ENCODE measurements around the gene ZNF862. TPM values are rescaled to one million over a fixed set of nuclear protein-coding genes. Genes with fewer than 3 reads are reported as not detected.

Gene ZNF862
- total RNA-seq, 1 experiment from 2014 or later: 9.2 TPM

GRCh38 chr7:149803551-149804074 is 34.6 kb upstream of the ZNF862 start:
- Histone ChIP-seq H3K9ac (ENCODE audit: low read length) (no peak overlapping the region), H4K20me1 (ENCODE audit: insufficient read depth, low read depth, low read length) (no peaks in the 10 kb centered on the region), H3K27ac (ENCODE audit: low read length) (no peak overlapping the region), H2AFZ (ENCODE audit: low read length) (no peak overlapping the region), H3K9me3 (ENCODE audit: low read length) (no peaks in the 10 kb centered on the region), H3K4me2 (ENCODE audit: low read depth, low read length, poor library complexity, severe bottlenecking) (no peak overlapping the region), H3K9me2 (replicated peaks; ENCODE audit: insufficient read depth, low read length) (no peaks in the 10 kb centered on the region), H3K4me3 (ENCODE audit: low read length) (no peak overlapping the region), H3K79me2 (ENCODE audit: low read length) (no peaks in the 10 kb centered on the region), H3K27me3 (ENCODE audit: low read length) (no peaks in the 10 kb centered on the region), H3K4me1 (ENCODE audit: low read length) (no peaks in the 10 kb centered on the region), H3K36me3 (ENCODE audit: insufficient read depth, low read length) (no peaks in the 10 kb centered on the region)
- no peak for DNase-seq

DNA sequence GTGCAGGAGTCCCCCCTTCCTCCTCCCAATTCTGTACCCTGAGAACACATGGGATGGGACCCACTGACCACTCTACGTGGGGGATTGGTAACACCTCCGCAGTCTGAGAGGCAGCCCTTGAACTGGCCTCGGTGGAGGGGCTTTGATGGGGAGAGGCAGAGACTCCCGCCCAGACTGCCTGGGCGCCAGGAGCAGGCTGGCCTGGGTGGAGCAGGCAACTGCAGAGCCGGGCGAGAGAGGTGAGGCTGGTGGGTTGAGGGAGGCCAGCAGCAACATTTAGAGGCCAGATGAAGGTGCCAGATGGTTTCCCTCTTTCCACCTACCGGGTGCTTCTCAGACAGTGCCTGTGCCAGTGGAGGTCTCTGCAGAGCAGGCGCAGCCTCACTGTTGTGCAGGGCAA is 34.1 kb upstream of the ZNF862 start:
- no peak overlapping the region for H3K4me3 ChIP-seq (ENCODE audit: low read length)

DNA sequence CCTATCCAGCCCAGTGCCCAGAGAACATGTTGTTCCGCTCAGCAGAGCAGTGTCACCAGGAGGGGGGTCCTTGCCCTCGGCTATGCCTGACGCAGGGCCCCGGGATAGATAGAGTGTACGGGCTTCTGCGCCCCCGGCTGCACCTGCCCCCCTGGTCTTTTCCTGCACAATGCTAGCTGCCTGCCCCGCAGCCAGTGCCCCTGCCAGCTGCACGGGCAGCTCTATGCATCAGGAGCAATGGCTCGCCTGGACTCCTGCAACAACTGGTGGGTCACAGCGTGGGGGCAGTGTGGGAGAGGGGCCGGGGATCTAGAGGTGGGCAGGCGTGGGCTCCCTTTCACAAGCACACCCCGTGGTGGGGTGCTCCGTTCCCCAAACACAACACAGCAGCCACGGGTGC is 31.4 kb upstream of the ZNF862 start:
- Histone ChIP-seq H3K79me2 (ENCODE audit: low read length) (no peaks in the 10 kb centered on the region), H3K9me3 (ENCODE audit: low read length) (no peaks in the 10 kb centered on the region), H3K36me3 (ENCODE audit: insufficient read depth, low read length) (no peaks in the 10 kb centered on the region), H2AFZ (ENCODE audit: low read length) (no peak overlapping the region), H3K9me2 (replicated peaks; ENCODE audit: insufficient read depth, low read length) (no peaks in the 10 kb centered on the region), H3K4me2 (ENCODE audit: low read depth, low read length, poor library complexity, severe bottlenecking) (no peak overlapping the region), H3K9ac (ENCODE audit: low read length) (no peak overlapping the region), H3K27me3 (ENCODE audit: low read length) (no peaks in the 10 kb centered on the region), H3K27ac (ENCODE audit: low read length) (no peak overlapping the region), H3K4me1 (ENCODE audit: low read length) (no peaks in the 10 kb centered on the region), H4K20me1 (ENCODE audit: insufficient read depth, low read depth, low read length) (no peaks in the 10 kb centered on the region), H3K4me3 (ENCODE audit: low read length) (no peak overlapping the region)
- no peak for DNase-seq

More for the DNA sequence above, 34.1 kb upstream of the ZNF862 start:
- H3K27me3 ChIP-seq (ENCODE audit: low read length): no peaks in the 10 kb centered on the region
- H3K9ac ChIP-seq (ENCODE audit: low read length): no peak overlapping the region
- H2AFZ ChIP-seq (ENCODE audit: low read length): no peak overlapping the region
- DNase-seq: no peak
- H3K27ac ChIP-seq (ENCODE audit: low read length): no peak overlapping the region
- no peaks in the 10 kb centered on the region for H3K79me2 ChIP-seq (ENCODE audit: low read length)
- no peaks in the 10 kb centered on the region for H4K20me1 ChIP-seq (ENCODE audit: insufficient read depth, low read depth, low read length)
- H3K36me3 ChIP-seq (ENCODE audit: insufficient read depth, low read length): no peaks in the 10 kb centered on the region
- H3K9me3 ChIP-seq (ENCODE audit: low read length): no peaks in the 10 kb centered on the region
- no peaks in the 10 kb centered on the region for H3K9me2 ChIP-seq (replicated peaks; ENCODE audit: insufficient read depth, low read length)
- no peak overlapping the region for H3K4me2 ChIP-seq (ENCODE audit: low read depth, low read length, poor library complexity, severe bottlenecking)
- no peaks in the 10 kb centered on the region for H3K4me1 ChIP-seq (ENCODE audit: low read length)

GRCh38 chr7:149808311-149808710 is 29.9 kb upstream of the ZNF862 start:
- Histone ChIP-seq H3K4me2 (ENCODE audit: low read depth, low read length, poor library complexity, severe bottlenecking) (no peak overlapping the region), H3K9me2 (replicated peaks; ENCODE audit: insufficient read depth, low read length) (no peaks in the 10 kb centered on the region), H2AFZ (ENCODE audit: low read length) (no peak overlapping the region), H3K36me3 (ENCODE audit: insufficient read depth, low read length) (no peaks in the 10 kb centered on the region), H3K27me3 (ENCODE audit: low read length) (no peaks in the 10 kb centered on the region), H3K4me3 (ENCODE audit: low read length) (no peak overlapping the region), H3K79me2 (ENCODE audit: low read length) (no peaks in the 10 kb centered on the region), H3K9me3 (ENCODE audit: low read length) (no peaks in the 10 kb centered on the region), H3K9ac (ENCODE audit: low read length) (no peak overlapping the region), H3K4me1 (ENCODE audit: low read length) (no peaks in the 10 kb centered on the region), H4K20me1 (ENCODE audit: insufficient read depth, low read depth, low read length) (no peaks in the 10 kb centered on the region), H3K27ac (ENCODE audit: low read length) (no peak overlapping the region)
- no peak for DNase-seq

DNA sequence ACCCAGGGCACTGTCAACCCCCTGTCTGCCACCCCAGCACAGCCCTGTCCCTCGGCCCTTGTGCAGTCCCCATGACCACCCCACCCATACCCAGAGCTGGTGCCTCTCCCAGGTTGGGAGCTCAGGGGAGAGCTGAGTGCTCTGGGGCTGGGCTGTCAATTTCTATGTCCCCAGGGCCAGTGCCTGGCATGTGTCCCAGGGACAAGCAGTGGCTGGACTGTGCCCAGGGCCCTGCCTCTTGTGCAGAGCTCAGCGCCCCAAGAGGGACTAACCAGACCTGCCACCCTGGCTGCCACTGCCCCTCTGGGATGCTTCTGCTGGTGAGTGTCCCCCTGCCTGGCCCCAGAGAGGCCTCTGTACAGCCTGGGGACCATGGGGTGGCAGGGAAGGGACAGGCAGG is 29.0 kb upstream of the ZNF862 start:
- no peak for DNase-seq
- H4K20me1 ChIP-seq (ENCODE audit: insufficient read depth, low read depth, low read length): no peaks in the 10 kb centered on the region
- H3K9ac ChIP-seq (ENCODE audit: low read length): no peak overlapping the region
- H2AFZ ChIP-seq (ENCODE audit: low read length): no peak overlapping the region
- H3K9me3 ChIP-seq (ENCODE audit: low read length): no peaks in the 10 kb centered on the region
- no peaks in the 10 kb centered on the region for H3K4me1 ChIP-seq (ENCODE audit: low read length)
- no peak overlapping the region for H3K27ac ChIP-seq (ENCODE audit: low read length)
- no peak overlapping the region for H3K4me3 ChIP-seq (ENCODE audit: low read length)
- H3K36me3 ChIP-seq (ENCODE audit: insufficient read depth, low read length): no peaks in the 10 kb centered on the region
- H3K27me3 ChIP-seq (ENCODE audit: low read length): no peaks in the 10 kb centered on the region
- no peaks in the 10 kb centered on the region for H3K79me2 ChIP-seq (ENCODE audit: low read length)
- H3K4me2 ChIP-seq (ENCODE audit: low read depth, low read length, poor library complexity, severe bottlenecking): no peak overlapping the region
- H3K9me2 ChIP-seq (replicated peaks; ENCODE audit: insufficient read depth, low read length): no peaks in the 10 kb centered on the region

DNA sequence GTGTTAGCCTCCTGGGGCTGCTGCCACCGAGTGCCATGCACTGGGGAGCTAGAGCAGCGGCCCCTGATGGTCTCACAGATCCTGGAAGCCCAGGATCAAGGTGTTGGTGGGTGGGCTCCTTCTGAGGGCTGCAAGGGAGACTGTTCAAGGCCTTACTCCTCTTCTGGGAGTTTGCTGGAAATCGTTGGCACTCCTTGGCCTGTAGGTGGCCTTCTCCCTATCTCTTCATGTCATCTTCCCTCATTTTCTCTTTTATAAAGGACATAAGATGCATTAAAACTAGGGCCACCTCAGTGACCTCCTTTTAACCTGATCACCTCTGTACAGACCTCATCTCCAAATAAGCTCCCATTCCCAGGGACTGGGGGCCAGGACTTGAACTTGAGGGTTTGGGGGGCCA is 27.0 kb upstream of the ZNF862 start:
- H4K20me1 ChIP-seq (ENCODE audit: insufficient read depth, low read depth, low read length): no peaks in the 10 kb centered on the region
- H3K4me3 ChIP-seq (ENCODE audit: low read length): no peak overlapping the region
- H3K9me3 ChIP-seq (ENCODE audit: low read length): no peaks in the 10 kb centered on the region
- H3K27me3 ChIP-seq (ENCODE audit: low read length): no peaks in the 10 kb centered on the region
- H3K9me2 ChIP-seq (replicated peaks; ENCODE audit: insufficient read depth, low read length): no peaks in the 10 kb centered on the region
- no peak overlapping the region for H3K9ac ChIP-seq (ENCODE audit: low read length)
- no peaks in the 10 kb centered on the region for H3K79me2 ChIP-seq (ENCODE audit: low read length)
- H3K4me1 ChIP-seq (ENCODE audit: low read length): no peaks in the 10 kb centered on the region
- no peak overlapping the region for H3K27ac ChIP-seq (ENCODE audit: low read length)
- H2AFZ ChIP-seq (ENCODE audit: low read length): no peak overlapping the region
- H3K36me3 ChIP-seq (ENCODE audit: insufficient read depth, low read length): no peaks in the 10 kb centered on the region
- no peak for DNase-seq
- H3K4me2 ChIP-seq (ENCODE audit: low read depth, low read length, poor library complexity, severe bottlenecking): no peak overlapping the region

- Histone ChIP-seq H3K4me3 (ENCODE audit: low read length) (no peak overlapping the region), H3K36me3 (ENCODE audit: insufficient read depth, low read length) (no peaks in the 10 kb centered on the region), H3K9me3 (ENCODE audit: low read length) (no peaks in the 10 kb centered on the region), H3K27me3 (ENCODE audit: low read length) (no peaks in the 10 kb centered on the region), H3K4me1 (ENCODE audit: low read length) (no peaks in the 10 kb centered on the region), H3K9me2 (replicated peaks; ENCODE audit: insufficient read depth, low read length) (no peaks in the 10 kb centered on the region), H3K79me2 (ENCODE audit: low read length) (no peaks in the 10 kb centered on the region), H4K20me1 (ENCODE audit: insufficient read depth, low read depth, low read length) (no peaks in the 10 kb centered on the region), H3K4me2 (ENCODE audit: low read depth, low read length, poor library complexity, severe bottlenecking) (no peak overlapping the region), H3K9ac (ENCODE audit: low read length) (no peak overlapping the region), H3K27ac (ENCODE audit: low read length) (no peak overlapping the region), H2AFZ (ENCODE audit: low read length) (no peak overlapping the region)
- DNase-seq: no peak
These were observed 26.2 kb upstream of the ZNF862 start for GRCh38 chr7:149811831-149812490.

GRCh38 chr7:149813254-149814035 is 24.7 kb upstream of the ZNF862 start:
- no peaks in the 10 kb centered on the region for H3K79me2 ChIP-seq (ENCODE audit: low read length)
- H3K4me3 ChIP-seq (ENCODE audit: low read length): no peak overlapping the region
- no peak overlapping the region for H3K9ac ChIP-seq (ENCODE audit: low read length)
- H3K36me3 ChIP-seq (ENCODE audit: insufficient read depth, low read length): no peaks in the 10 kb centered on the region
- DNase-seq: no peak
- H3K27me3 ChIP-seq (ENCODE audit: low read length): no peaks in the 10 kb centered on the region
- H2AFZ ChIP-seq (ENCODE audit: low read length): no peak overlapping the region
- no peak overlapping the region for H3K4me2 ChIP-seq (ENCODE audit: low read depth, low read length, poor library complexity, severe bottlenecking)
- no peaks in the 10 kb centered on the region for H4K20me1 ChIP-seq (ENCODE audit: insufficient read depth, low read depth, low read length)
- H3K4me1 ChIP-seq (ENCODE audit: low read length): no peaks in the 10 kb centered on the region
- H3K27ac ChIP-seq (ENCODE audit: low read length): no peak overlapping the region
- H3K9me2 ChIP-seq (replicated peaks; ENCODE audit: insufficient read depth, low read length): no peaks in the 10 kb centered on the region
- no peaks in the 10 kb centered on the region for H3K9me3 ChIP-seq (ENCODE audit: low read length)
